B cell (primary cell): ENCODE measurements around the gene CPLX3. TPM values are rescaled to one million over a fixed set of nuclear protein-coding genes. Genes with fewer than 3 reads are reported as not detected.
A peak's percentile ranks its signal among the peaks of the same experiment; 100 is the strongest.

Source experiments
- ATAC-seq: fragments of 200-7000 bp; cut with Tn5 transposase; one replicate; pipeline ENCODE4 v1.10.0; 2021; ENCODE audit warnings: low read depth, mild to moderate bottlenecking, moderate number of reproducible peaks, moderate library complexity
- CTCF ChIA-PET: fragments of 350-600 bp; sonication (Branson Sonifier 250); formaldehyde crosslinking; loops from one replicate; lab custom pipeline; 2021; ENCODE audit warnings: antibody characterized with exemption, inconsistent platforms; lab: Charles Lee
- POLR2A ChIA-PET: fragments of 350-600 bp; sonication (Branson Sonifier 250); formaldehyde crosslinking; loops from one replicate; lab custom pipeline; 2021; ENCODE audit warnings: antibody characterized with exemption; lab: Charles Lee
- DNase-seq: peaks from one replicate; pipeline ENCODE4 v3.0.0; 2013
- H2AFZ ChIP-seq: 2 replicates; pipeline ENCODE4 v1.6.1; 2012; ENCODE audit warnings: mild to moderate bottlenecking, low read depth, low read length; ENCODE audit not compliant: insufficient read depth, poor library complexity, severe bottlenecking
- H3K27ac ChIP-seq, 2 donors: 1 replicate in 1 of 2; 2 replicates in 1 of 2; pipeline ENCODE4 v1.5.1; 2012 to 2013; ENCODE audit warnings: low read length in 2 of 2, mild to moderate bottlenecking in 2 of 2, moderate library complexity in 1 of 2
- H3K27me3 ChIP-seq, 4 experiments: fragments of 200-600 bp in 1 of 4; sonication (generic) in 1 of 4; replicated peaks in 1 of 4; 1 replicate in 2 of 4; 2 replicates in 2 of 4; pipeline versions ENCODE4 v1.6.1 to v1.7.0; 2013 to 2016; ENCODE audit warnings: low read length in 3 of 4, mild to moderate bottlenecking in 2 of 4, mixed read lengths in 1 of 4, moderate library complexity in 1 of 4; ENCODE audit not compliant: insufficient read depth in 4 of 4, control insufficient read depth in 3 of 4; ENCODE audit errors: control extremely low read depth in 1 of 4
- H3K36me3 ChIP-seq, 2 experiments: replicated peaks in 1 of 2; 1 replicate in 1 of 2; 2 replicates in 1 of 2; pipeline versions ENCODE4 v1.6.1 to v1.7.1; 2013; ENCODE audit warnings: low read length in 1 of 2; ENCODE audit not compliant: insufficient read depth in 2 of 2, control insufficient read depth in 1 of 2; ENCODE audit errors: control extremely low read depth in 1 of 2, extremely low read depth in 1 of 2
- H3K4me1 ChIP-seq, 2 donors: fragments of 200-600 bp in 1 of 2; sonication (generic) in 1 of 2; 1 replicate in 1 of 2; 2 replicates in 1 of 2; pipeline versions ENCODE4 v1.5.1 to v1.6.1; 2013 to 2017; ENCODE audit warnings: low read length in 2 of 2; ENCODE audit not compliant: control insufficient read depth in 2 of 2, insufficient read depth in 2 of 2
- H3K4me2 ChIP-seq: replicated peaks from 2 replicates; pipeline ENCODE3; 2012; ENCODE audit warnings: mild to moderate bottlenecking, low read depth, low read length; ENCODE audit not compliant: poor library complexity, severe bottlenecking
- H3K4me3 ChIP-seq, 5 experiments: fragments of 200-600 bp in 1 of 5; sonication (generic) in 1 of 5; 1 replicate in 3 of 5; 2 replicates in 2 of 5; pipeline versions ENCODE4 v1.5.1 to v1.7.0; 2011 to 2016; ENCODE audit warnings: low read length in 4 of 5, mild to moderate bottlenecking in 4 of 5, low read depth in 2 of 5, control low read depth in 1 of 5, moderate library complexity in 1 of 5; ENCODE audit not compliant: insufficient read depth in 1 of 5; ENCODE audit errors: control extremely low read depth in 1 of 5, extremely low read depth in 1 of 5
- H3K79me2 ChIP-seq: fragments of 200-600 bp; sonication (generic); one replicate; pipeline ENCODE4 v1.6.0; 2016; ENCODE audit warnings: low read length; ENCODE audit not compliant: control insufficient read depth, insufficient read depth
- H3K9ac ChIP-seq: fragments of 200-600 bp; sonication (generic); 2 replicates; pipeline ENCODE4 v1.6.1; 2017; ENCODE audit warnings: mild to moderate bottlenecking, low read length, moderate library complexity
- H3K9me3 ChIP-seq, 3 donors: one replicate each; pipeline versions ENCODE4 v1.6.1 to v1.7.1; 2013; ENCODE audit warnings: low read length in 2 of 3; ENCODE audit not compliant: control insufficient read depth in 2 of 3, insufficient read depth in 1 of 3; ENCODE audit errors: control extremely low read depth in 1 of 3
- H4K20me1 ChIP-seq: 2 replicates; pipeline ENCODE4 v1.6.0; 2012; ENCODE audit warnings: mild to moderate bottlenecking, low read length; ENCODE audit not compliant: insufficient read depth, control insufficient read depth, poor library complexity, severe bottlenecking
- H3K27ac Mint-ChIP-seq: one replicate; pipeline ENCODE4 v1.8.0; 2021; ENCODE audit warnings: mixed read lengths
- H3K27me3 Mint-ChIP-seq: one replicate; pipeline ENCODE4 v1.8.0; 2021; ENCODE audit warnings: mixed read lengths
- H3K4me1 Mint-ChIP-seq: one replicate; pipeline ENCODE4 v1.8.0; 2021; ENCODE audit warnings: mixed read lengths
- H3K4me3 Mint-ChIP-seq: one replicate; pipeline ENCODE4 v1.8.0; 2021; ENCODE audit warnings: mixed read lengths
- H3K9me3 Mint-ChIP-seq: one replicate; pipeline ENCODE4 v1.8.0; 2022; ENCODE audit warnings: mixed read lengths; ENCODE audit not compliant: insufficient read depth
- EZH2 ChIP-seq: IDR thresholded peaks from 2 replicates; pipeline ENCODE4 v1.6.1; 2012; ENCODE audit warnings: borderline replicate concordance, low read depth, mild to moderate bottlenecking, moderate library complexity, low read length; ENCODE audit not compliant: insufficient read depth, poor library complexity, severe bottlenecking
- WGBS: methylation state at CpG from one replicate; pipeline ENCODE4 v1.1.5; 2013; ENCODE audit warnings: missing lambda C conversion rate; ENCODE audit not compliant: insufficient coverage; 5-methylcytosine and 5-hydroxymethylcytosine counted together
- intact Hi-C: fragments of 100-400 bp; cut with micrococcal nuclease; formaldehyde crosslinking; loops from one replicate; pipeline ENCODE4 v1.10.0; 2022
- polyA plus RNA-seq: library from polyadenylated mRNA; depleted of rRNA; stranded (reverse); fragments of >200 nt; gene quantifications from 2 replicates; pipeline ENCODE4 v1.2.3, GENCODE V29; 2012
- total RNA-seq, 2 donors: library from RNA; stranded (reverse); fragments of 120-200 nt in 1 of 2; gene quantifications; 1 replicate in 1 of 2; 2 replicates in 1 of 2; pipeline versions ENCODE4 v1.2.3 to v1.2.4, GENCODE V29; 2013 to 2022
- TF ChIP-seq, protein P1 (sequence below): fragments of 200-600 bp; IDR thresholded peaks from one replicate; pipeline ENCODE4 v1.8.0; 2022; ENCODE audit warnings: antibody characterized with exemption, mild to moderate bottlenecking

CPLX3 gene
- total and polyA plus RNA-seq, 2 donors (not counting 1 experiment from before 2014, with no cell fraction given): 0.60 TPM; not detected in 1

DNA sequence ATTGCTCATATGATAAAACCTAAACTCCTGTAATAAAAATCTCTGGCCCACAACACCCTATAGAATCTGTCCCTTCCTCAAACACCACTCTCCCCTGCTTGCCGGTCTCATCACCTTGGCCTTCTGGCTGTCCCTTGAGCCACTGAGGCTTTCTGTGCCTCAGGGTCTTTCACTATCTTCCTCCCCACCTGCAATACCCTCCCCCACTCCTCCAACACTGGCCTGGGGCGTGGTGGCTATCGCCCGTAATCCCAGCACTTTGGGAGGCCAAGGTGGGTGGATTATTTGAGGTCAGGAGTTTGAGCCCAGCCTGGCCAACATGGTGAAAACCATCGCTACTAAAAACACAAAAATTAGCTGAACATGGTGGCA is 47.8 kb upstream of the CPLX3 start:
- Histone ChIP-seq H3K9me3 (peaks cover 0 to 6% (median 0%) of the 10 kb centered on the region in 3 donors), H4K20me1 (peaks cover 3% of the 10 kb centered on the region), H3K36me3 (no peaks in the 10 kb centered on the region), H3K4me2 (peak overlapping the region; percentile 74), H3K9ac (no peak overlapping the region), H3K27ac (peak overlapping the region; percentile 91 to 99), H3K27me3 (no peaks in the 10 kb centered on the region), H3K79me2 (peaks cover 65% of the 10 kb centered on the region), H3K4me1 (peaks cover 78 to 84% of the 10 kb centered on the region in 2 donors), H2AFZ (no peak overlapping the region), H3K4me3 (no peak overlapping the region)
- no peak for TF ChIP-seq EZH2
- TF ChIP-seq, protein P1, sequence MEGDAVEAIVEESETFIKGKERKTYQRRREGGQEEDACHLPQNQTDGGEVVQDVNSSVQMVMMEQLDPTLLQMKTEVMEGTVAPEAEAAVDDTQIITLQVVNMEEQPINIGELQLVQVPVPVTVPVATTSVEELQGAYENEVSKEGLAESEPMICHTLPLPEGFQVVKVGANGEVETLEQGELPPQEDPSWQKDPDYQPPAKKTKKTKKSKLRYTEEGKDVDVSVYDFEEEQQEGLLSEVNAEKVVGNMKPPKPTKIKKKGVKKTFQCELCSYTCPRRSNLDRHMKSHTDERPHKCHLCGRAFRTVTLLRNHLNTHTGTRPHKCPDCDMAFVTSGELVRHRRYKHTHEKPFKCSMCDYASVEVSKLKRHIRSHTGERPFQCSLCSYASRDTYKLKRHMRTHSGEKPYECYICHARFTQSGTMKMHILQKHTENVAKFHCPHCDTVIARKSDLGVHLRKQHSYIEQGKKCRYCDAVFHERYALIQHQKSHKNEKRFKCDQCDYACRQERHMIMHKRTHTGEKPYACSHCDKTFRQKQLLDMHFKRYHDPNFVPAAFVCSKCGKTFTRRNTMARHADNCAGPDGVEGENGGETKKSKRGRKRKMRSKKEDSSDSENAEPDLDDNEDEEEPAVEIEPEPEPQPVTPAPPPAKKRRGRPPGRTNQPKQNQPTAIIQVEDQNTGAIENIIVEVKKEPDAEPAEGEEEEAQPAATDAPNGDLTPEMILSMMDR: no peak
- Mint-ChIP-seq H3K9me3 (no peaks in the 10 kb centered on the region), H3K27me3 (no peaks in the 10 kb centered on the region), H3K4me1 (peaks cover 85% of the 10 kb centered on the region), H3K4me3 (peak overlapping the region; percentile 85), H3K27ac (peak overlapping the region; percentile 98)
- DNase-seq (peak; percentile 14), ATAC-seq (no peak)
- ChIA-PET POLR2A (interaction anchor here (0.6 to 15.2 kb wide), 4 partner anchors 15 to 675 kb away, joined by 3 to 572 read pairs (median 4); no protein-coding TSS in a partner anchor), CTCF (interaction anchor here (0.6 to 37.1 kb wide), 6 partner anchors 1 to 405 kb away, joined by 4 to 2548 read pairs (median 305); partner anchors contain the start of genes CSK and LMAN1L)
- WGBS: 33% methylated on average over 1 of the region's 5 CpGs
- intact Hi-C loops: loop anchor here (5.0 kb wide), 1 partner anchor 786 kb away; the partner anchor contains the start of genes PML and STOML1

DNA sequence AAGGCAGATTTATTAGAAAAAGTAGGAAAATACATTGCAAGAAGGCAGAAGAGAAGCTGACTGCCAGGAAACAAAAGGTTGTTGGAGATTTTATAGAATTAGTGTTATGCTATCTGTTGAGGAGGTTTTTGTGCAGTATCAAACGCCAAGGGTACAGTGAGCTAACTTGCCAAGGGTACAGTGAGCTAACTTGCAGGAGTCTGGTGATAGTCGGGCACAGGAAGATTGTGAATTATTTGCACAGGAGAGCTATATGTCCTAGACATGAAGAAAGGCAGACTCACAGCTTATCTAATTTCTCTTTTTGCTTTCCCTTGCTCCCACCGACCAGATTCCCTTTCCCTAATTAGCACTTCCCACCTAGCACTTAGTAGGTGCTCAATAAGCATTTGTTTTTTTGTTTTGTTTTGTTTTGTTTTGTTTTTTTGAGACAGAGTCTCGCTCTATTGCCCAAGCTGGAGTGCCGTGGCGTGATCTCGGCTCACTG is 47.2 kb upstream of the CPLX3 start:
- no peak overlapping the region for H2AFZ ChIP-seq
- no peaks in the 10 kb centered on the region for H3K27me3 Mint-ChIP-seq
- H3K36me3 ChIP-seq: no peaks in the 10 kb centered on the region
- H3K4me2 ChIP-seq: peak overlapping the region; percentile 74
- no peak overlapping the region for H3K9ac ChIP-seq
- H3K4me3 Mint-ChIP-seq: peak overlapping the region; percentile 60
- peaks cover 72 to 84% of the 10 kb centered on the region in 2 donors for H3K4me1 ChIP-seq
- WGBS: 33% methylated on average over 1 of the region's 7 CpGs
- ATAC-seq (no peak), DNase-seq (peak; percentile 39)
- no peak overlapping the region for H3K4me3 ChIP-seq
- intact Hi-C loops: loop anchor here (5.0 kb wide), 1 partner anchor 787 kb away; the partner anchor contains the start of genes PML and STOML1
- ChIA-PET CTCF (interaction anchor here (0.6 to 37.1 kb wide), 5 partner anchors 1 to 405 kb away, joined by 4 to 2548 read pairs (median 596); partner anchors contain the start of genes CSK and LMAN1L), POLR2A (interaction anchor here (0.6 to 15.2 kb wide), 3 partner anchors 8 to 160 kb away, joined by 4 to 572 read pairs (median 6); no protein-coding TSS in a partner anchor)
- TF ChIP-seq, protein P1: no peak
- no peak for TF ChIP-seq EZH2
- peaks cover 0 to 6% (median 0%) of the 10 kb centered on the region in 3 donors for H3K9me3 ChIP-seq
- H4K20me1 ChIP-seq: peaks cover 3% of the 10 kb centered on the region
- peaks cover 84% of the 10 kb centered on the region for H3K4me1 Mint-ChIP-seq
- H3K27ac Mint-ChIP-seq: peak overlapping the region; percentile 98
- no peaks in the 10 kb centered on the region for H3K27me3 ChIP-seq
- no peaks in the 10 kb centered on the region for H3K9me3 Mint-ChIP-seq
- peaks cover 65% of the 10 kb centered on the region for H3K79me2 ChIP-seq
- peak overlapping the region; percentile 91 to 99 for H3K27ac ChIP-seq
